CD4-positive, alpha-beta T cell treated with Interleukin-21 for 1 hour (primary cell): ENCODE measurements around the gene RAMP3.
"Not testable (repeated sequence)": the region's sequence is repeated elsewhere in the genome, so short reads cannot be mapped to it uniquely, and the experiment has no call there.

ENCODE experiments used
- DNase-seq: peaks from one replicate; pipeline ENCODE4 v3.0.0-alpha.2; 2020

The RAMP3 gene

DNA sequence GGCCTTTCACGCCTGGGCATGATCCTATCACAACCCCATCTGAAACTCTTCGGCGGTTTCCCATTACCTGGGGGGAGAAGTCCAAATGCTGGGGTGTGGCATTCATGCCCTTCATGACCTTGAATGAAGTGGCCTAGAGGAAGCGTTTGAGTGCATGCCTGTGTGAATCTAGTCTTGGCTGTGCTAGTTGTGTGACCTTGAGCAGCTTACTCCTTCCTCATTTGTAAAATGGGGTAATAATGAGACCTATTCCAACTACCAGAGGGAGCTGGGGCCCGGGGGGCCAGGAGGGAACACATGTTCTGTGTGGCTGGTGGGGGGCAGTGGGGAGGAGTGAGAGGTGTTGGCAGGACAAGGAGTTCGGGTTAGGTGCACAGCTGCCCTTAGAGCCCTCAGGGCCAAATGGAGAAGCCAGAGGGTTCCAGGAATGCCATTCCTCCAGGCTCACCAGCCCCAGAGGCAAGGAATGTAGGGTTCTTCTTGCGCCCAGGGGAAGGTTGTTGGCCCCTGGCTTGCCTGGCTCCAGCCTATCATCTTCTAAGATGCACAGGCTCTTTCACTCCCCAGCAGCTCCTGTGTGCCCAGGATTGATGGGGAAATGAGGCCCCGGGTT, 24.8 kb upstream of the RAMP3 start:
- DNase-seq: no peak

DNA sequence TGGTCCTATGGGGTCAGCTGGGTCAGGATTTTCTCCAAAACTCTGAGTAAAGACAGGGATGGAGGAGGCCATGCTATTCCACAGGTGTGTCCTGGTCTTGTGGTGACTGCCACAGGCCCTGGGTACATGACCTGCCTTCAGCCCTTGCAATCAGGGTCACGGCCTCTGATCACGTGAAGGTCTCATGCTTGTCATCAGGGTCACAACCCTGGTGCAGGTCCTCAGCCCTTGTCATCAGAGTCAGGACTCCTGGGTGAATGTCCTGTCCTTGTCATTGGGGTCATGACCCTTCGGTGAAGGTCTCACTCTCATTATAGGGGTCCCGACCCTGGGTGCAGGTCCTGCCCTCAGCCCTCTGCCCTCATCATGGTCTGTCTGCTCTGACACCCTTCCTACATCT, 24.2 kb upstream of the RAMP3 start:
- DNase-seq: no peak

DNA sequence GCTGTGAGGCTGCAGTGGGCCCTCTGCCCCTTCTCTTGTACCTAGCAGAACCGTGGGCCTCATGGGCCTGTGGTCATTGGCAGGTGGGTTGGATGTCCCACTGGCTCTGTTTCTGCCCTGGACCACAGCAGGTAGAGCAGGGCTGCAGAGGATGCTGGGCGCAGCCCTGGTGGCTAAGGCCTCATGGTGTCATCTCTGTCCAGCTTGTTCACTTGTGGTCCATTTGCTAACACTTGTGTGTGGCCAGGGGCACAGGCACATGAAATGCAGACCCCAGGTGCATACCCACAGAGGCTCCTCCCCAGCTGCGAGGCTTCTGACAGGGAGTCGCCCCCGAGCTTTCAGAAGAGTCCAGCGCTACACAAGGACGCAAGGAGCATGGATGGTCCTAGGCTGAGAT, 23.7 kb upstream of the RAMP3 start:
- DNase-seq: no peak

DNA sequence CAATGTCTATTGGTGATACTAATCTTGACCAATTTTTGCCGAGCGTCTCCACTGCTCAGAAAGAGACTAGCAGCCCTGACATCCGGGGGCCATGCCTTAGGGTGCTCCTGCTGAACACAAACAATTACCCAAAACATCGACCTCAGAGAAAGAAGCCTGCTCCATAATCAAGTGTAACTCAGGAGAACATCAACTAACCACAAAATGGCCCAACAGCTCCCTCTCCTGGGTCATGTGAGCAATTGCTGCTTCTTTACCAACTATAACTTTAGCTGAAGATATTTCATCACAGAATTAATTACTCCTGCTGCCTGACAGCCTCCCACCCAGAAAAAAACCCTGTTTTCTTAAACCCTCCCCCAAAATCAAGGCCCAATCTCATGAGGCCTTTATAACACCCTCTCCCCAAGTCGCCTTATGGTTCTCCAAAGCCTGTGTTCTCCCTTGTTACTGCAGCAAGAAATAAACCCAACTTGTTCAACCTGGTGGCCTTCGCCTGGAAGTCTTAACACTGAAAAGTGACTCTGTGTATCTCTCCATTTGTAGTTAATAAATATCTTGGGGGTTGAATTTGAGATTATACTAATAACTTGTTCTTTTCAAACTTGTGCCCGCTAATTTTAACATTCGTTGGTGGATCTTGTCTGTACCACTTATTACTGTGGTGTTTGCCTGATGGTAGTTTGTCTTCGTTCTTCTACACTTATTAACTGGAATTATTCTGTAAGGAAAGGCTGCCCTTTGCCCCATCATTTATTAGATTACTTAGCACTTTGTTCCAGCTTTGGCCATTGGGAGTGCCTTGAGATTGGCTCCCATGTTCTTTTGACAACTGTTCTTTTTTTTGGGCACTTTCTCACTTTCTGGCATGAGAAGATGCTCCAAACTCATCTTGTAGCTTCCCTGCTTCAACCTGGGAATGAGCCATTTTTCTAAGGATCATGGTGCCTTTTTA, 21.2 kb upstream of the RAMP3 start:
- DNase-seq: peak; percentile 78

DNA sequence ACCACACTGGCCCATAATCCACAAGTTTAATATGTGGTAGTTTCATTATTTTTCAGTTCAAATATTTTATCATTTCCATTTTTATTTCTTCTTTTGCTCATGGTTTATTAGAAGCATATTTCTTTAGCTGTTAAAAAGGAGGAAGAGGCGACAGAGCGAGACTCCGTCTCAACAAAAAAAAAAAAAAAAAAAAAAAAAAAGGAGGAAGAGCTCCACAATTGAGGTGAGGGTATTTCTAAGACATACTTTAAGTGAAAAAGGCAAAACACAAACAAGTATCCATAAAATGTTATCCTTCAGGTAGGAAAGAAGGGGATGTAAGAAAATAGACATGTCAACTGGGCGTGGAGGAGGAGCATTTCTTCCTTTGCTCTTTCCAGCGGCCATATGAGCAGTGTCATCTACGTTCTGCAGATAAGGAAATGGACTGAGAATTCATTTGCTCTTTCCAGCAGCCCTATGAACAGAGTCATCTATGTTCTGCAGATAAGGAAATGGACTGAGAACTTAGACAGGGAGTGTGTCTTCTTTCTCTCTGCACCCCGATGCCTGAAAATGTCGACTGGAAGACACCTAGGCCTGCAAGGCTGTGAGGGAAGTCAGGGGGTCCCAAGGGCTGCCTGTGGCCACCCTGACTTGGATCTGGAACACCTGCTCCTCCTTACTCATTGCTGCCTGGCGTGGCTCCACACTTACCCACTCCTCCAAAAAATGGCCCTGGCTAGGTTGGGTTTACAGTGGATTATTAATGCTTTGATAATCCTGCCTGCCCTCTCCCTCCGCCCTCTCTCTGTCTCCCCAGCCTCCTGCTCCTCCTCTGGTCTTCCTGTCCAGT, 18.9 kb upstream of the RAMP3 start:
- no peak for DNase-seq

DNA sequence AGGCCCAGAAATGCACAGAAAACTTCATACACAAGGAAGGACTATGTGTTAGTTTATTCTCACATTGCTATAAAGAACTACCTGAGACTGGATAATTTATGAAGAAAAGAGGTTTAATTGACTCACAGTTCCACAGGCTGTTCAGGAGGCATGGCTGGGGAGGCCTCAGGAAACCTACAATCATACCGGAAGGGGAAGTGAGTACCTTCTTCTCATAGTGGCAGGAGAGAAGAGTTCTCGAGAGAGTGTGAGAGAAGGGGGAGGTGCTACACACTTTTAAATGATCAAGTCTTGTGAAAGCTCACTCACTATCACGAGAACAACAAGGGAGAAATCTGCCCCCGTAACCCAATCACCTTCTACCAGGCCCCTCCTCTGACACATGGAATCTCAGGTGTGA, 16.8 kb upstream of the RAMP3 start:
- DNase-seq: no peak

DNA sequence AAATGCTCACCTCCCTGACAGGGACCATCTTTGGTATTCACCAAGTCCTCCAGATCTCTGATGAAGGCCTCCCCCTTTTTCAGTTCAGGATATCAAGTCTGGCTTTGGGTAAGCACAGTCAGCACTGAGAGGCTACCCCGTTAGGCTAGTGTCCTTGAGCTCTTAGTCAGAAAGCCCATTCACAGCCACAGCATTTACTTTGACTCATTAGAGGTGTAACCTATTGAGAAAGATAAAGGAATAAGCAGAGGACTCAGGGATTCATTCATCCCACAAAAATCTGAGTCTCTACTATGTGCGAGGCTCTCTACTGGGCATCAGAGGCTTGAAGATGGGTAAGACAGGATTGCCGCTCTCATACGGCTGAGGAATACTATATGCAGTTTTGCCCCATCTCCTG, 14.0 kb upstream of the RAMP3 start:
- no peak for DNase-seq

DNA sequence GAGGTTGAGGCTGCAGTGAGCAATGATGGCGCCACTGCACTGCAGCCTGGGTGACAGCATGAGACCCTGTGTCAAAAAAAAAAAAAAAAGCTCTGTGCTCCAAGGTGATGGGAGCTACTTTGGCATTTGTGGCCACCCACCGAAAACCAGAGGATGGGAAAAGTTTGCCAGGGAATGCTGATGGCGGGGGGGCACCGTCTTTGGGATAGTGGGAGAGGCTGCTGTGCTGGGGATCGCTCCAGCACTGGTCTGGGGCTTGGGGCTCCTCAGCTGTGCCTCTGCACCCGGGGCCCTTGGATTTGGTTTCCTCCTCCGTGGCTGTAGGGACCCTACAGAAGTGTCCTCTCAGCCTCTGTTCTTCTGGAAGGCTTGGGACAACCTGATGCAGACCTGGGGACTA, 11.7 kb upstream of the RAMP3 start:
- DNase-seq: no peak

DNA sequence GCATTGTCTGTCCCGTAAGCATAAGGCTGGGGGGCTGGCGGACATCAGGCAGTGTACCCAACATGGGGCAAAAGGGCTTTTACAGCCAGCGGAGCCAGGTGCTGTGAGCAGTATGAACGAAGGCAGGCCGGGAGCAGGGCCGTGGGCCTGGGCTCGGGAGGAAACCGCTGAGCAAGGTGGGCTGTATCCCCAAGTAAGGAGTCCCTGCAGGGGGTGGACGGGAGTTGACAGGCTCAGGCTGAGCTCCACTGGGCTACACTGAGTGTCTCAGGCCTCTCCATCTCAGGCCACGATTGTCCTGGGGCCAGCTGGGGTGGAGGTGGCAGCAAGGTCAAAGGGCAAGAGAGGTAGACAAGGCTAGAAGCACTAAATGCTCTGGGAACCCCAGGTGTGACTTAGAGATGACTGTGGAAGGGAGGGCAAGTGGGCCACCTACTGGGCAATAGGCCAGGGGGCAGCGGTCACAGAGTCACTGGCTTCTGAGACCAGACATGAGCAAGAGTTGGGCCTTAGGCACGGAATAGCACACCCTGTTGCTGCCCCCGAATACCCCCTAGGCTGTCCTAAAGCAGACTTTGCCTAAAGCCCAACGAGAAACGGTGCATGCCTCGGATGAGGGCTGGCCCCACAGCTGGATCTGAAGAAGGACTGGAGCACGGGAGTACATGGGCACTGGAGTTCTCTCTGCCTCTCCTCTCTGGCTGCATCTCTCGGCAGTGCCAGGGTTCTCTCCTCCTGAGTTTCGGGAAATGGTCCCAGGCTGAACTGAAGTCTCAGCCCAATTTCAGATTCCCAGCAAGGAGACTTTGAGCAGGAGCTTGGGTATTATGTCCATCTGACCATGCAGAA, 10.8 kb upstream of the RAMP3 start:
- DNase-seq: no peak

DNA sequence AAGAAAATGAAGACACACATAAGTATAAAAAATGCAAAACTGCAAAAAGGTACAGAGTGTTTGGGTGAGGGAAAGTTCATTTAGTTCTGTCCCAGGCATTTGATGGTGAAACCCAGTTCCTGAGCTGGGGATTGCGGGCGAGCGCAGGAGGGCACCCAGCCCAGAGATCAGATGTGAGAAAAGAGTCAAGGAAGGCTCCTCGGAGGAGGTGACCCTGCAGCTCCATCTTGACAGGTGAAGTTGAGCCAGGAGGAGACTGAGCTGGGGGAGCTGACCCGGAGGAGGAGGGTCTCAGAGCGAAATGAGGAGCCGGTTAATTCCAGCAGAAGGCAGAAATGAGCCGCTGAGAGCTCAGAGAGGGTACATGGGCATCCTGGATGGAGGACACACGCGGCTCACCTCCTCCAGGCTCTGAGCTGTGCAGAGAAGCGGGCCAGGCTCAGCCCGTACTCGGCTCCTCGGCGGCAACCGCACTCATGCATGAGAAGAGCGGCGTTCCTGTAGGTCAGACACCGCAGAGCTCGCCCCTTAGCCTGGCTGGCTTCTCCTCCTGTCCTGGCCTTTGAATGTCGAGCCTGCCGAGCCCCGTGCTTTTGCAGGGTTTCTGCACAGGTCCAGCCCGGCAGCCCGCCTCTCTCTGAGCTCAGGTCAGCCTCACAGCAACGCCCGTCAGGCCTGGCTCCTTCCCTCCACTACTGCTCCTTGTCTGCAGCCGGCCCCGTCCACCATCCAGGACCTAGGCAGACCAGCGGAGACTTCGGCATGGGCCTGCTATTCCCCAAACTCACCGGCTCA, 9.5 kb upstream of the RAMP3 start:
- no peak for DNase-seq

DNA sequence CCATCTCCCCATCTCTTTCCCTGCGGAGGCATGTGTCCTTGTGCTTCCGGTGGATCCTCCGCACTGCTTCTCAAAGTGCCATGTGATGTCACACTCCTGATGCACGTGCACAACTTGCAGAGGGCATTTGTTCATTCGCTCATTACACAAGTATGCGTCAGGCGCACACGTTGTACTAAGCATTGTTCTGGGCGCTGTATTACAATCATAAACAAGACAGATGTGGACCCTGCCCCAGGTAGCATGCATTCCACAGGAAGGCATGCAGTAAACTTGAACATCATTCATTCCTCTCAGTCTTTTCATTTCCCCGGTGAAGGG, 9.0 kb upstream of the RAMP3 start:
- DNase-seq: no peak

DNA sequence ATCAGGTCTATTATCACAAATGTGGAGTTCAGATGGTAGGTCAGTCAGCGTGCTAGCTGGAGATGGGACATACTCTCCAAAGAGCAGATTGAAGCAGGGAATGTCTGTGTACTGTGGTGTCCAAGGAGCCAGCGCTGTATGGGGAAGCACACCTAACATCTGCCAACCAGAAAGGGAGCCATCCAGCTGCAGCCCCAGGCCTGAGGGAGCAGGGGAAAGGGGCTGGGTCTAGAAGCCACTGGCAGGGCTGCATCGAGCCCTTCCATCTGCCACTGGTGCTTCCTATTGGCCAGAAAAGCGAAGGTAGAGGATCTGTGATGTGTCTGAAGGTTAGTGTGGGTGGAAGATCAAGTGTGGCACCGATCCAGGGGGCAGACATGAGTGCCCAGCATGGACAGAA, 8.0 kb upstream of the RAMP3 start:
- no peak for DNase-seq

DNA sequence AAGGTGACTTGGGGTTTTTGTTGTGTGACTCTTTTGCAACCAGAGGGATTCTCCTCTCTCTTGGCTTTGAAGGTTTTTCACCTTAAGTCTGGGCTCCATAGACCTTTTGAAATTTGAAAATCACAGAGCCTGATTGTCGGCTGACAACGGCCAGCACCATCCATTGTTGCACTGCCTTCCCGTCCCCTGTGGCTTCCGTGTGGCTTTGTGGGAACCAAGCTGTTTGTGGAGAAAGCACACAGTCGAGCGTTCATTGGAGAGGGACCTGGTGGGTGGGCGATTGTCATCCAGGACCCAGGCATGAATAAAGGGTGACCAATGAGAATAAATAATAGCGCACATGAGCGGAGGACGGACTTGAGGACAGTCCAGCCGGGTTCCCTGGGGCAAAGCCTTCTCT, 7.4 kb upstream of the RAMP3 start:
- DNase-seq: no peak

DNA sequence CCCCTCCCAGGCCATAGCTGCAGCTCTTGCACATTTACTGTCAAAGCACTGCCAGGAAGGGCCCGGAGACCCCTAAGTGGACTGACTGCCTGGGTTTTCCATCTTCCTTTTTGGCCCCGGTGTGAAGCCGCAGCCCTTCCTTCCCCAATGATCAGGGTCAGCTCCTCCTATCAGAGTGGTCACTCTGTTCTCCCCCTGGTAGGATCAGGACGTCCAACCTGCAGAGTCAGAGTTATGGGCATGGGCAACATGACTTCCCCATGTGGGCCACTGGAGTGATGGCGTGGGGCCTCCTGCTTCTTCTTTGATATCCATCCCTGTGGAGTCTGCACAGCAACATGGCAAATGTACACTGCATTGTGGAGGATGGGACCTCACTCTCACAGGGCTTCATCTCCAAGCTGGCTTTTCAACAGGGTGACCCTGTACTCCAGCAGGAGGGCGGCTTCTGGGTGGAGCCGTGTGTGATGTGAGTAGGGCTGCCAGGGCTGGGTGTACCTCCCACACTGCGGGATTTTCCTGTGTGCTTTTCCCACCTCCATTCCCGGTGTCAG, 6.4 kb upstream of the RAMP3 start:
- DNase-seq: no peak

DNA sequence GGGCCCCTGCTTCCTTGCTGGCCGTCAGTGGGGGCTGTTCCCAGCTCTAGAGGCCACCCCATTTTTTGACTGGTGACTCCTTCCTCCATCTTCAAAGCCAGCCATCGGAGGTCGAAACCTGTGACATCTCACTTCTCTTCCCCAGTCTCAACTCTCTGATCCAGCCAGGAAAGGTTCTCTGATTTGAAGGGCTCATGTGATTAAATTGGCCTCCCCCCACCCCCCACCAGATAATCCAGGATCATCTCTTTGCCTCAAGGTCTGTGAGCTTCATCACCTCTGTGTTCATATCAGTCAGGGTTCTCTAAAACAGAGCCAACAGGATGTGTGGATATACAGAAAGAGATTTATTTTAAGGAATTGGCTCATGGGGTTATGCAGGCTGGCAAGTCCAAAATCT, 5.6 kb upstream of the RAMP3 start:
- DNase-seq: no peak

DNA sequence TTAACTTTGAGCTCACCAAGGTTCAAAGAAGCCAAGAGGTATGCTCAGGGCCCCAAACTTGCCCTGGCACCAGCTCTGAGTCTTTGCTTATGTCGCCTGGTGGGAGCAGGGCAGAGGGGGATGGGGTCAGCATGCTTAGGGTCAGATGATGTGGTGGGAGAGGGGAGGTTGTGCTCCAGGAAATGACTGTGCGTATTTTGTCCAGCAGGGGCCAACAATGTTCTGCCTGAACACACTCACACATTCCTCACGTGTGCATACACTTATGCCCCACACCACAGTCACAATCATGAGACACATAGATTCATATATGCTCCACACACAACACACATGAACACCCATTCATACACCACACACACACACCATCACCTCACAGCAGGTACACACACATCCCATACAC, 4.4 kb upstream of the RAMP3 start:
- no peak for DNase-seq

DNA sequence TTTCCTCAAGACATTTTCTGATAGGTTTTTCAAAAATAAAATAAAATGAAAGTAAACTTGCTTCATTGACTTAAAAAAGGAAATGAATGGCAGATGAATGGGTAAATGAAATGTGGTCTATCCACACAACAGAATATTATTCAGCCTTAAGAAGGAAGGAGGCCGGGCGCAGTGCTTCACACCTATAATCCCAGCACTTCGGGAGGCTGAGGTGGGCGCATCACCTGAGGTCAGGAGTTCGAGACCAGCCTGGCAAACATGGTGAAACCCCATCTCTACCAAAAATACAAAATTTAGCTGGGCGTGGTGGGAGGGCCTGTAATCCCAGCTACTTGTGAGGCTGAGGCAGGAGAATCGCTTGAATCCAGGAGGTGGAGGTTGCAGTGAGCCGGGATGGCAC, 3.7 kb upstream of the RAMP3 start:
- DNase-seq: not testable (repeated sequence)

DNA sequence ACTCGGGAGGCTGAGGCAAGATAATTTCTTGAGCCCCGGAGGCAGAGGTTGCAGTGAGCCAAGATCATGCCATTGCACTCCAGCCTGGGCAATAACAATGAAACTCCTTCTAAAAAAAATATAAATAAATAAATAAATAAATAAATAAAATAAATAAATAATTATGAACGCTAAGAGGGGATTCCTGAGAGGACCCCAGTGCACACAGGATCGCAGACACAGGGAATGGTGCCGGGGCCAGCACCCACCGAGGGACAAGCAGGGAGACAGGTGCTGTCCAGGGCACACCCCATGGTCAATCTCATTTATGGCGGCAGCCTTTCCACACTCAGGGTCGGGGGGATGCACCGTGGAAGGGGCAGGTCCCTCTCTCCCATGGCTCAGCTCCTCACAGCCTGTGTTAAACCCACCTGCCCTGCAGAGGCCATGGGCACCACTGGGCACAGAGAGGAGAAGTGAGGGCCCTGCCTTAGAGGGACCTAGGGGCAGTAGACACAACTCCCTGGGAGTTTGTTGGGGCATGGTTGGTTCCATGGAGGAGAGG, 2.2 kb upstream of the RAMP3 start:
- DNase-seq: no peak

DNA sequence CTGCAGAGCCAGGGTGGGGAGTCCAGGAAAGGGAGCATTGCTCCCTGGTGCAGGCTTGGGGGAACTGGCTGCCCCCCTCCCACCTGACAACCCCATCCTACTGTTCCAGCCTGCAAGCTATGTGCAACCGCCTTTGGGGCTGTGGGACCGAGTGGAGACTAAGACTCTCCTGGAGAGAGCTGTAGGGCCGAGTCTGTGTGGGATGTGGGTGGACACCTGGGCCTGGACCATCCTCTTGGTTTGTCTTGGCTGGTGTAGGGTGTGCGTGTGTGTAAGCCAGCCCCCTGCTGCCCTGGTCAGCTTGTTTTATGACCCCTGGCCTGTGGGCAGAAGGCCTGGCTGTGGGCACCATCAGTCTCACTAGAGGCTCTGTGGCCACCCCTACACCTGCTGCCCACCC, 1.6 kb upstream of the RAMP3 start:
- no peak for DNase-seq

DNA sequence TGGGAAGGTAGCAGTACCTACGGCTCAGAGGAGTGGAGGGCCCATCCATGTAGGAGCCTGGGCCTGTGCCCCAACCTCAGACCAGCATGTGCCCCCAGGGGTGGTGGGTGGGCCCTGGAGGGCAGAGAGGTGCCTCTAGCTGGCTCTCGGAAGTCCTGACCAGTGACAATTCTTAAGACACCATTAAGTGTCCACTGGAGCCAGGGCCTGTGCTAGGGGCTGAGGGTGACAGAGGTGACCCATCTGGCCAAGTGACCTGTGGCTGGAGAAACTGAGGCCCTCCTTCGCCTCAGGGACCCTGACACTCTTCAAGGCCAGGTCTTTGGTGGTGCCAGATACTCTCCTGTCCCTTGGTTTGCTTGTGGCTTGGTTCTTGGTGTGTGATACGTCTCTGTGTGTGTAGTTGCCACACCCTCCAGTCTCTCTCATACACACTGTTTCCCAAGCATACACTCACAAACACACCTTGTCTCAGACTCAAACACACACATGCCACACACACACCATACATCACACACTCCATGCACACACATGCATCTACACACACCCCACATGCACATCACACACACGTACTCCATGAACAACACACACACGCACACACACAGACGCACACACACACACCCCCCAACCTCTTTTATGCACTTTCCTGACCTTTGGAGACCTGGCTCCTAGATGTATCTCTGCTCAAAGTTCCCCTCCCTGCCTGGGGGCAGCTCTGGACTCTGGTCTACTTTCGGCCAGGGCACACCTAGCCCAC, 897 bp upstream of the RAMP3 start:
- DNase-seq: no peak

DNA sequence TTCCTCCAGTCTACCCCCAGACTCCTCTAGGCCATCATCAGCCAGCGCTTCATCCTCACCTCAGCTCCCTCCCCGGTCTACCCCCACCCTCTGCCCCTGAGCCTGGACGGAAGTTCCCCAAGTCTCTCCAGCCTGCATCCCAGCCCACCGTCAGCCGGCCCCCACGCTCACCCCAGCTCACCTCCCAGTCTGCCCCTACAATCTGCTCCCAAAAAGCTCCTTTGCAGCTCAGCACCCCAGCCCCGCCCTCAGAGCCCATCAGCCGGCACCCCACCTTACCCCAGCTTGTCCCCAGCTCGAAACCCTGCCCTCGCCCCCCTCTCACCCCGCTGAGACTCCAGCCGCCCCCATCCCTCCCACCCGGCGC, 322 bp upstream of the RAMP3 start:
- DNase-seq: no peak
